GM21528 (cell line): ENCODE measurements around the gene RBM26.
"Not testable (repeated sequence)": the region's sequence is repeated elsewhere in the genome, so short reads cannot be mapped to it uniquely, and the experiment has no call there.

Source experiments
- ATAC-seq: cut with Tn5 transposase; IDR thresholded peaks from one replicate; pipeline ENCODE4 v1.9.1; 2021; ENCODE audit warnings: mild to moderate bottlenecking, moderate library complexity; ENCODE audit not compliant: unreplicated experiment, low FRiP score

The RBM26 gene

DNA sequence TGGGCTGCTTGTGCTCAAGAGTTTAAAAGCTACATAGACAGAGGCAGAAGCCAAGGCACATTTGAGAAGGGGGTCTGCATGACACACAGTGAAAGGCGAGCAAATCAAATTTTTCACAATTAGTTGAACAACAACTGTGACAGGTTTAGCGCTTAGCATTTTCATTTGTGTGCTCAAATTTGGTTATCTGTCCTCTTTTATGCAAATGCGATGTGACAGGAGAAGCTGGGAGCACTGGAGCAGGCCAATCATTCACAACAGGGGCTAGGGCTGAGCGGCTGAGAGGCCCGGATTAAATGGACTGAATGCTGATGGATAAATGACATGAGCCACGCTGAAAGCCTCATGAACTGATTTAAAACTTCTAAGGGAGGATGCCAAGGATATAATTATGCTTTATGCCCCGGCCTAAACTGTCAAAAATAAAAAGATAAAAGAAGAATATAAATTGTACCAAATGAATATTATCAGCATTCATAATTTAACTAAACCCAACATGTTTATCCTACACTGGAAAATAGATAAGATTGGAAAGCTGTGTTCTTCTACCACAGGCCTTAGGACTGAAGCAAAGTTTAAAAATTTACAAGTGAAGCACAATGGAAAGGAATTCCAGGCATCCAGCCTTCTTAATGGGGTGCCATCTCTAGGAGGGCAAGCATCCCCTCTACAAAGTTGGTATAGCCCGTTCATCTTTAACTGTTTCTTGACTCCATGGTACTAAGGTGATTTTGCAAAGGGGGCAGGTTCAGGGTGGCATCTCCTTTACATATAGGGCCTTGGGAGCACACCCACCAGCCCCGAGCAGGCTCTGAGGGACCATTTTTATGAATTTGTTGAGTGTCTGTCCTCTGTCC is 117.9 kb downstream of the RBM26 start:
- ATAC-seq, result no peak

DNA sequence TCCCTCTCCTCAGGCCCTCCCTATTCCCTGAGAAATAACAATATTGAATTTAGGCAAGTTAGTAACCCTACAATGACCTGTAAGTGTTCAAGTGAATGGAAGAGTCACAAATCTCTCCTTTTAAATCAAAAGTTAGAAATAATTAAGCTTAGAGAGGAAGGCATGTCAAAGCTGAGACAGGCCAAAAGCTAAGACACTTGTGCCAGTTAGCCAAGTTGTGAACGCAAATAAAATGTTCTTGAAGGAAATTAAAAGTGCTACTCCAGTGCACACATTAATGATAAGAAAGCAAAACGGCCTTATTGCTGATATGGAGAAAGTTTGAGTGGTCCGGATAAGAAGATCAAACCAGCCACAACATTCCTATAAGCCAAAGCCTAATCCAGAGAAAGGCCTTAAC is 120.9 kb downstream of the RBM26 start:
- no peak for ATAC-seq

GRCh38 chr13:79283742-79284141 is 122.3 kb downstream of the RBM26 start:
- no peak for ATAC-seq

DNA sequence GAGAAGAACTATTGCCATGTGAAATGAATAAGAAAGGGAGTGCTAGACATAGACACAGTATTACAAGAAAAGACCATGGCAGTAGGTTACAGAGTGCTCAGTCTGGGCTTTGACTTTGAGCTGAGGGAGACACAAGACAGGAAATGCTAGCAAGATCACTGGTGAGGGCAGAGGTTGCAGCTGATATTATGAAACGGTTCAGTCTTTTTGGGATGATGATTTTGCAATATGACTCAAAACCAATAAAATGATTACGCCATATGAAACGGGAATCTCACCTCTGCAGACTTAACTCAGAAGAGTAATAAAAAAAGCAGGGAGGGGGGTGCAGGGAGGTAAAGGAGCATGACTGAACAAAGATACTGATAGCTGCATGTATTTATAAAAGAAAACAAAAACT is 123.1 kb downstream of the RBM26 start:
- ATAC-seq, result no peak

GRCh38 chr13:79282508-79282907 is 123.5 kb downstream of the RBM26 start:
- no peak for ATAC-seq

GRCh38 chr13:79281339-79281747 is 124.7 kb downstream of the RBM26 start:
- no peak for ATAC-seq

- not testable (repeated sequence) for ATAC-seq
These were observed 126.3 kb downstream of the RBM26 start for GRCh38 chr13:79279735-79280134.

DNA sequence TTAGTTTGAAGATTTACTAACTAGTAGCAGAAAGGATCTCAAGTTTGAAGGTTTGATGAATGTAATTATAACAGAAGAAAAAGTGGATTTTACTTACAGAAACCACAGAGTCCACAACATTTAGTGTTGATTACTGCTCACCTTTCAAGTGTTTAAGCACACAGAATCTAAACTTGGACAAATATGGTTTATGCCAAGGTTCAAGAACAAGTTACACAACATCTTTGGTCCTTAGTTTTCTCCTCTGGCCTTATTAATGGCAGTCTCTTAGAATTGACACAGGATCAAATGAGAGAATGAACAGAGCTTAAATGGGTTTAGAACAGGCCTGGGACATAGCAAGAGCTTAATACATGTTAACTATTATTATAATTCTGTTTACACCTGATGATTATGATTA is 133.0 kb downstream of the RBM26 start:
- no peak for ATAC-seq

DNA sequence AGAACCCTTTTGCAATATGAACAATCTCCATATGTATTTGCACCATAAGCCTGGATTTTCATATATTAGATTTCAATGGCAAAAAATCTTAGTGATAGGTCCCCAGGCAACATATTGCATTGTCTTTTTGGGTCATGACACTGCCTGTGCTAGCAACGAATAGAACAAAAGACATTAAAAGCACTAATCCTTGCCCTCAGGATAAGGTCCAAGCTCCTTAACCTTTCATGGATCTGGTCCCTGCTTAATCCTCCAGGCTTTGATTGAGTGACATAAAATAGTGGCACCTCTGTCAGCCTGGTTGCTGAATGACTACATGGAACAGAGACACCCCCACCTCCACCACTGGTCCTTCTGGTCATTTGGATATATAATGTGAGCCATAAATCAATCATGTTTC is 134.4 kb downstream of the RBM26 start:
- ATAC-seq, result no peak

DNA sequence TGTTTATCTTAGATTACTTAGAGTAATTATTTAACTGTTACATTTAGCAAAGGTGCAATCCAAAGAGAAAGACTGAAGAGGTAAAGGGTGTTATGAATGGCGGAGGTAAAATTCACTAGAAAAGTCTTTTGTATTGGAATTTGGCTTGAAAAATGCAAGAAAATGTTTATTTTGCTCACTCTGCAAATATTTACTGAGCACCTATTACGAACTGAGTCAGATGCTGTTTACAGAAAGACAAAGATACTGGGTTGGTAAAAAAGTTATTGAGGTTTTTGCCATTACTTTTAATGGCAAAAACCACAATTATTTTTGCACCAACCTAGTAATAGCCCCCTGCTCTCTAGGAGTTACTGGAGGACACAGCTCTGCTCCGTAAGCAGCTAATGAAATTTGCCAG is 135.2 kb downstream of the RBM26 start:
- ATAC-seq, result no peak
